Bone marrow (tissue), 2 donors: ENCODE data around the gene ZNF804A.

Experiments used
- DNase-seq, 2 donors: peaks; one replicate each; lab custom pipeline; 2025; lab: John Stamatoyannopoulos, UW

The ZNF804A gene

DNA sequence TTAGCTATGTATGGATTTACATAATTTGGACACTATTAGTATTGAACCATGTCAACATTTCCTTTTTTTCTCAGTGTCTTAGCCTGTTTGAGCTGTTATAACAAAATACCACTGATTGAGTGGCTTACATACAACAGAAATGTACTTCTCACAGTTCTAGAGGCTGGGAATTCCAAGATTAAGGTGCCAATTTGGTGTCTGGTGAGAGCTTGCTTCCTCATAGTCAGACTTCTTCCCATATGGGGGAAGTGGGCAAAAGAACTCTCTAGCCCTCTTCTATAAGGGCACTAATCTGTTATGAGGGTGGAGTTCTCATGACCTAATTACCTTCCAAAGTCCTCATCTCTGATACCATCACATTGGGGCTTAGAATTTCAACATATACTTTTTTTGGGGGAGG lies 12.6 kb downstream of the ZNF804A start:
- DNase-seq = no peak

DNA sequence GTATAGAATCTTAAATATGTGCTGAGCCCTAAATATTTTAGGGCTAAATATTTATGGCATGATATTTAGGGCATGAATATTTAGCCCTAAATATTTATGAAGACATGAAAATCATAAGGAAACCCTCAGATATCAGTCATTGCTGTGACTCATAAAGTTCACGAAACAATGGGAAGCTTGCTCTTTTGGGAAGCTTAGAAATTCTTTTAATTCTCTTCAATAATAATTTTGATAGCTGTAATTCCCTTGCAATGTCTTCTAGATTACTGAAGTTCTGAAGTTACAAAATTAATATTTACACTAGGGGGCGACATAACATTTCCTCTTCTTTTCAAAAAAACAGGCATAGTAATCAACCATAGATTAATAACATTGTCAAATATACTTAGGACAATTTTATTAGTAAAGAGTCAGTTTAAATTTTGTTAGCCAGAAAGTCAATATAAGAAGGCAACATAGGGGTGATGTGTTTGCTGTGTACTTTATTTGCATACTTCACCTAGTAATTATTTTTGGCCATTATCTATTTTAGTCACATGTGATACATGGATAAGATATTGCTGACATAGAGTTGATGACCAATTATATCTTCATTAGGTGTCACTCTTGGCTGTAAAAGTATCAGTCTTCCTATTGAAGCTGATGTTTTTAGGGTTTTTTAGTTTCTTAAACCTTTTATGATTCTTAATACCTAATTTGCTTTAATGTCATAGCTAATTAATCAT lies 13.2 kb downstream of the ZNF804A start:
- no peak for DNase-seq

DNA sequence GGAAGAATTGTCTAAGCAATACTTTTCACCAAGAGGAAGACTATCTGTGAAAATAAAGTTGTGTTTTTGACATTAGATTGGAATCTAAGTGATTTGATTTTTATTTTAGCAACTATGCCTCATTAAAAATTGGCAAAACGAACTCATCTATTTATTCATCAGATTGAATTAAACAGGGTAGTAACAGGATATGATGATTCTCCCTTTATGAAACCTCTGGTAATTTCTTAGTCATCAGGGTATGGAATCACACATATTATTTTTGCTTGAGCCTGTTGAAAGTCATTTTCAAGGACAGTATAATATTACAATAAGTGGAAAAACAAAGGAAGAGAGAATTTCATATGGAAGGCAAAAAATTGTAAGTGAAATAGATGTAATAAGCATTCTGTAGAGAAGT lies 22.0 kb downstream of the ZNF804A start:
- no peak for DNase-seq

DNA sequence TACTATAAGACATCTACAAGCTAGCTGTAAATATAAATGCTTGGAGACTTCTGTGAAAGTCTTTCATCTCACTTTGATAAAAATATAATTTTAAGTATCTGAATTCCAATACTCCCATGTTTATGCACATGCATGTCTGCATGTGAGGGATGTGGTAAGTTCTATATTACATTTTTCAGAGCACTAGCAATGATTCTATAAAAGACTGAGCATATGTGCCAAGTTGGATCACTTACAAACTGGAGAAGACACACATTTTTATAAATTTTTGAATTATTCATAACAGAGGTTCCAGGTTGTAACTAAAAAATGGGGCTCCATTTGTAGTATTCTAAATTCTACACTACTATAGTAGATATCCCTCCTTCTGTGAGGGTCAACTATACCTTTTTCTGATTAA lies 26.0 kb downstream of the ZNF804A start:
- DNase-seq = no peak

DNA sequence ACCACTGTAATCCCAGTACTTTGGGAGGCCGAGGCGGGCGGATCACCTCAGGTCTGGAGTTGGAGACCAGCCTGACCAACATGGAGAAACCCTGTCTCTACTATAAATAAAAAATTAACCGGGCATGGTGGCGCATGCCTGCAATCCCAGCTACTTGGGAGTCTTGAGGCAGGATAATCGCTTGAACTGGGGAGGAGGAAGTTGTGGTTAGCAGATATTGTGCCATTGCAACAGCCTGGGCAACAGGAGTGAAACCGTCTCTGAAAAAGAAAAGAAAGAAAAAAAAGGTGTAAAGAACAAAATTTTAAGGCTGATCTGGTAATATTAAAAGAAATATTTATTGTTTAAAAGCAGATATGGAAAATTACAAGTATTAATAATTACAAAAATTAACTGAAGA lies 29.7 kb downstream of the ZNF804A start:
- DNase-seq = no peak

DNA sequence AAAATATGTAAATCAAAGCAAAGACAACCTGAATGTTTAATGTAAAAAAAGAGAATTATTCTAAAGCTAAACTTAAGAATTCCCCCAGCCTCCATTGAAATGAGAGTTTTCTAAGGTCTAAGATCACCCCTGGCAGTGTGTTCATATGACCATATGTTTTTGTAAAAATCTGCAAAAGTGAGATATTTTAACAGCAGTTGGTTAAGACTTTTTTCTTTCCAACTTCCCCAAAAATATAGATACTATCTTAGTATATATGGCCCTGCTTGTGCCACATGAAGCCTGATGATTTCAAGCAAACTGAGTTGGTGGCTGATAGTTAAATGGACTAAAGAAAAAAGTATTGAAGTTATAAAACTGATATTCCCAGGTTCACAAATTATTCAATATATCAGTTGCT lies 35.4 kb downstream of the ZNF804A start:
- no peak for DNase-seq

DNA sequence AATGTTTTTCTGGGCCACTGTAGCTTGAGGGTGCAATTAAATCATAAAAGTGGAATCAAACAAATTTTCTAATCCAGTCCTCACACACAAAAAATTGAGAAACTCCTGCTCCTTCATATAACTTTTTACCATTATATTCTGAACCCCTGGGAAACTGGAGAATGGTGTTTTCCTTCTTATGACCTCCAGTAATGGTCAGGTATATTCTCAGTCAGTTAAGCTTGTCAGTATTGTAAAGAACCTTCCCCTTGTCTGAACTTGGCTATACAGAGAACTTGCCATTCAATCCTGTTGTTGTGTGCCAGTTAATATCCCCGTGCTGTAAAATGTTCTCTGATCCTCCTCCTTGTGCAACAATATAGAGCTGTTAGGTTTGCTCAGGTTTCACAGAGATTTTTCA lies 39.5 kb downstream of the ZNF804A start:
- no peak for DNase-seq

DNA sequence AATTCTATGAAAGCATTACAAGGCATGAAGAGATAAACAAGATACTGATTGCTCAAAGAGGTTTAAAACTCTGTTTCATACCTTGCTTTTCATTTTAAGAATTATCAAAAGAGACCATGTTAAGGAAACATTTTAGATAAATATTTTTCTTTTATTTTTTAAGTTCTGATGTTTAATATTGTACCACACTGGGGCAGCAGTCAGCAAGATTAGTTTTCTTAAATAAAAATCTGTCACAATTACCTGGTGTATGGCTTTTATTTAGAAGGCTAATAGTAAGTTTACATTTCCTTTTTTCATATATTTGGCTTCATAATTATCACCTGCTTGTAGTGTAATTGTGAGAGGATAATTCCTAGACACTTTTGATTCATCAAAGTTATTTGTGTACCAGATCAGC lies 46.4 kb downstream of the ZNF804A start:
- DNase-seq = no peak

DNA sequence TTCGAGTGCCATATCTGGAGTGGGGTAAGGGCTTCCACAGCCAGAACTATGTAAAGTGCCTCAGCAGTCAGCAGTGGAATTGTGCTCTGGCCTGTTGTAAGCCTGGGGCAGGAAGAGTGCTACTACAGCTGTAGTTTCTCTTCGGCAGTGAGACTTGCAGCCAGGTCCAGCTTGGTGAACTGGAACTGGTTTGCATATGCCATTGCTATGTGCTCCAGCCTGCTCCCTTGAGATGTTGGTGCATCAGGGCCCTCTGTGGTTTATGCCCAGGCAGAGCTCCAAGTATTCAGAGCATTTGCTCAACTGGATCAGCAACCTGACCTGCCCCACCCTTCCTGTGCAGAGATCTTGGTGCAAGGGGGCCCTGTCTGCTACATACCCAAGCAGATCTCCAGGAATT lies 47.8 kb downstream of the ZNF804A start:
- no peak for DNase-seq

DNA sequence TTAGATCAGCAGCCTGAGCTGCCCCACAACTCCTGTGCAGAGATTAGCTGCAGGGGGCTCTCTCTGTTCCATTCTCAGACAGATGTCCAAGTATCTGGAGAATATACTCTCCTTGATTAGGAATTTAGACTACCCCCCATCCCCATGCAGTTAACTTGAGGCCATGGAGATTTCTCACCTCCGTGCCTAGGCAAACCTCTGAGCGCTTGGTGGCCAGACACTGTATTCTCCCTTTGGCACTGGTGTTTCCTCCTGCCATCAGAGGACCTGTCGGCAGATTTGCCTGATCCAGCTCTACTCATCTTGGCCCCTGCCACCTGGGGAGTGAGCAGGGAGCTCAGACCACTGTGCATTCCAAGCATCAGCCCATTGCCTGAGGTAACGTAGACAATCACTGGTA lies 48.3 kb downstream of the ZNF804A start:
- DNase-seq = no peak

DNA sequence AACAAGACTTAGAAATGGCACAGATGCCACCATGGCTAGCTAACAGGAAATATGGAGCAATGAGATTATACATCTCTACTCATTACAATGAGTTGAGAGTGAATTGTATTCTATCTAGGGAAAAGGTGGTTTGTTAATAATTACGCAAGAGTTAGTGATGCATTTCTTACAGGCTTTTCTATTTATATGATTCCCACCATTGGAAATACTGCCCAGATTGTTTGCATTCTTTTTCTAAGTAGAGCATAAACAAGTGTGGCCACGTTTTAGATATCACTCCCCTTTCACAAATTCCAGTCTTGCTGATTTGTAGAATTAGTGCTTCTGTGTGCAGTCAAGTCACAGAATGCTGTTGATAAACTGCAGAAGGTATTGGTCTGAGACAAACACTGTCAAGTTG lies 56.6 kb downstream of the ZNF804A start:
- no peak for DNase-seq

DNA sequence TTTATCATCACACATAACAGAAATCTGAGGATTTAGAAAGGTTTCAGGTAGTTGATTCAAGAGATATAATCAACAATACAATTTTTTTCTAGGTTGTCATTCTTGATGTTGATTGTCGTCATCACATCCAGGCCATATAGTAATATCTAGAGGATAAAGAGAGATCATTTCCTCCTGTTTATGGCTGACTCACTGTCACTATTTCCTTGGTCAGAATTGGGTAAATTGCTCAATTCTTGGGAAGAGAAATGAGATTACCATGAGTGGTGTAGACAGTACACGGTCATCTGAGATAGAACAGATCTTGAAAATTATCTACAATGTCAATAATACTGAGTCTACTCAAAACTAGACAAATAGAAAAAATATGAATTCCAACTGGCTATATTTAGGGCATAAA lies 78.8 kb downstream of the ZNF804A start:
- no peak for DNase-seq

DNA sequence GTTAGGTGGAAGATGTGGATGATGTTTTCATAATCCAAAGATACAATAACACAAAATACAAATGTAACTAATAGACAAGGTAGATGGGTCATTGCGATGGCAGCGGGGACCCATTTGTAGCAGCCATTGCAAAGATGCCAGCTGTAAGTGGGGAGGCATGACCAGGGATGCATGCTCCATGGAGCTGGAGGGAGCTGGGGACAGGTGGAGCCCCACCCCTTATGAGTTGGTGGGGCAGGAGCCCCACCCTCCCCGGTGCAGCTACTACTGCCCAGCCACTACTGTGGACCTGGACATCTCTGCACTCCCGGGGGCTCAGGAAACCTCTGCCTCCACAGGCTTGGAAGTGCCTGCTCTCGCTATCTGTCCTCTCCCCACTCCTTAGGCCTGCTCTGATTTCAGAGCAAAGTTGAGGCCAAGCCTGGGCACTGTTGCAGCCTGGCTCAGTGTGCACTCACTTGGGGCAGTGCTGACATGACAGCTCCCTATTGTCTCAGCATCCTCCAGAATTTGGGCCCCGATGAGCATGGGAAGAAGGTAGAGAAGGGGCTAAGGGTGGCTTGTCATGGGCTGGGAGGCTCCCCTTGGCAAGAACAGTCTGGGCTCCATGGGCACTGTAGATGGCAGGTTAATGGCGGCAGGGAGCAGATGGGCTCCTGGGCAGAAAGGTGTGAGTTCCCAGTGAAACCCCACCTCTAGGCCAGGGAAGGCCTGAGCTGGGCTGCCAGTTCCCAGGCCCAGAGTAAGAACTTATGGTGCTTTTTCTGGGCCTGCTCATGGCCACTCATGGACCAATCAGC lies 81.1 kb downstream of the ZNF804A start:
- DNase-seq = no peak

DNA sequence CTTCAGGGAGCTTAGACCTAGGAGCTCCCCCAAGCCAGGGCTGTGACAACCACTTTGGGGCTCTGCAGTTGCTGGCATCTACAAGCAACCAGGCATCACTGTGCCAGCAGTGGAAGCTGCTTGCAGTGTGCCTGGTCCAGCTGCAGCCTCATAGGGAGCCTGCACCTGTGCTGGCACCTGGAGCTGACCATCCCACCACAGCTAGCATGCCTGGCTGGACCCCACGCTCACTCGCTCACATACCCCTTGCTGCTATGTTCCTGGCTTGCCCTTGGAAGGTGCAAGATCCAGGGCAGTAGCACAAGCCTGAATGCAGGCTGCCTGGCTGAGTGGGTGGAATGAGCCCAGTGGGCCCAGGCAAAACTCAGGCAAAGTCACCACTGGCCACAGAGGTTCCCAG lies 82.5 kb downstream of the ZNF804A start:
- no peak for DNase-seq

DNA sequence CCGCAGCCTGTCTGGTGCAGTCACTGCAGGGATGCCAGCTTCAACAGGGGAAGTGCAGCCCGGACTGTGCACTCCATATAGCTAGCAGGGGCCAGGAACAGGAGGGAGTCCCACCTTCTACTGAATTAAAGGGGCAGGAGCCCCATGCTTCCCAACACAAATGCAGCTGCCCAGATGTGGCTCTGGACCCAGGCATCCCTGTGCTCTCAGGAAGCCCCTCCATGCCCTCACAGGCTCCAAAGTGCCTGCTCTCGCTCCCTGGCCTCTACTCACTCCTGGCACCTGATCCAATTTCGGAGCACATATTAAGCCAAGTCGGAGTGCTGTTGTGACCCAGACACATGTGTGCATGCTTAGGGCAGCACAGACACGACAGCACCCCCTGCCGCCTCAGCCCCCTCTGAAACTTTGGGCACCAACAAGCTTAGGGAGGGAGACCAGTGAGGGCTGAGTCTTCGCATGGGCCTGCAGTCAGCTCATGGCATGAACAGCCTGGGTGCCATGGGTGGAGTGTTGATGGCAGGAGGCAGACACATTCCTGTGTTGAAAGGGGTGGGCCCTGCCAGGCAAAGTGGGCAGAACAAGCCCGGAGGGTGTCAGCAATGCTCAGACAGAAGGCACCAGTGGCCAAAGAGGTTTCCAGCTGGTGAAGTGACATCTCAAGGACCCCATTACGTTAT lies 83.5 kb downstream of the ZNF804A start:
- DNase-seq = no peak

DNA sequence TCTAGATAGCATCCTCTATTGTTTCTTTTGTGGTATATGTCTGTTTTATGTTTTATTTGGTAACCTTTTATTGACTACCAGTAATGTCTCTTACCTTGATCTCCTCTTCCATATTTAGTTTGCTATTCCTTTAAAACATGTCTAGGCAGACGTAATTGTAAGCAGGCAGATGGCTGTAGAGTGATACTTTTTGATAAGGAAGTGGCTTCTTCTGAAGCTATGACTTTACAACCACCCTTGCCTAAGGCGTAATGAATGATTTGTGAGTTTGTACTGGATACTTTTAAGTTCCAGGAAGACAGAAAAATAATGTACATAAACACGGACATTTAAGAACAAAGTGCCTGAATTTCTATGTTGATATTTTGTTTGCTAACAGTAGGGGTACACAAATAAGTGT lies 85.6 kb downstream of the ZNF804A start:
- DNase-seq = no peak

DNA sequence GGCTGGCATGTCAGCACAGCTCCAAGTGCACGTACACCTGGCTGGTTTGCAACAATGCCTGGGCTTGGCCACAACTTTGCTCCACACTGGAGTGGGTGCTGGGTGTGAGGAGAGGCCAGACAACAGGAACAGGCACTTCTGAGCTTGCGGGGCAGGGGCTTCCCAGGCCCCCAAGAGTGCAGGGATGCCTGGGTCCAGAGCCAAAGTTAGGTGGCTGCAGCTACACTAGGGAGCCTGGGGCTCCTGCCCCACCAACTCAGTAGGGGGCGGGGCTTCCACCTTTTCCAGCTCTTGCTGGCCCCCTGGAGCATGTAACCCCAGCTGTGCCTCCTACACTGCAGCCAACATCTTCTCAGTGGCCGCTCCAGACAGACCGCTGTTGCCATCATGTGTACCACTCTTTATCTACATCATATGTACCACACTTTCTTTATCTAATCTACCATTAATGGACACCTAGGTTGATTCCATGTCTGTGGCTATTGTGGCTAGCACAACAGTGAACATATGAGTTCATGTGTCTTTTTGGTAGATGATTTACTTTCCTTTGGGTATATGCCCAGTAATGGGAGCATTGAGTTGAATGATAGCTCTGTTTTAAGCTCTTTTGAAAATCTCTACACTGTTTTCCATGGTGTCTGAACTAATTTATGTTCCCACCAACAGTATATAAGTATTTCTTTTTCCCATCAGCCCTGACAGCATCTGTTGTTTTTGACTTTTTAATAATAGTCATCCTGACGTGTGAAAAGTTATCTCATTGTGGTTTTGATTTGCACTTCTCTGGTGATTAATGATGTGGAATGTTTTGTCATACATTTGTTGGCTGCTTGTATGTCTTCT lies 87.9 kb downstream of the ZNF804A start:
- no peak for DNase-seq

DNA sequence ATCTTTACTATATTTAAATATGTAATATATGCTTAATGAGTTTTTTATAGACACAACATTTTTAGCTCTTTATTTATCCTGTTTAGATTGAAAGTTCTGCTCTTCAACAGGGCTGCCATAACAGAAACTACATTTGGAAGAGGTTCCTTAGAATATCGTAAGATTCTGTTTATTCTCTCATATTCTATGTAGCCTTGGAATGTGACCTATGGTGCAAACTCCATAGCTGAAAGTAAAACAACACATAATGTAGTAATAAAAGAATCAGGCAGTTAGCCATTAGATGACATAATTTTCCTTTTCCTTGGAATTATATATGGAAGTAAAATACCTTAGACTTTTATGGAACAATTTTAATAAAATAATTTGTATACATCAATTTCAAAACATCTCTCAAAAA lies 91.3 kb downstream of the ZNF804A start:
- no peak for DNase-seq

DNA sequence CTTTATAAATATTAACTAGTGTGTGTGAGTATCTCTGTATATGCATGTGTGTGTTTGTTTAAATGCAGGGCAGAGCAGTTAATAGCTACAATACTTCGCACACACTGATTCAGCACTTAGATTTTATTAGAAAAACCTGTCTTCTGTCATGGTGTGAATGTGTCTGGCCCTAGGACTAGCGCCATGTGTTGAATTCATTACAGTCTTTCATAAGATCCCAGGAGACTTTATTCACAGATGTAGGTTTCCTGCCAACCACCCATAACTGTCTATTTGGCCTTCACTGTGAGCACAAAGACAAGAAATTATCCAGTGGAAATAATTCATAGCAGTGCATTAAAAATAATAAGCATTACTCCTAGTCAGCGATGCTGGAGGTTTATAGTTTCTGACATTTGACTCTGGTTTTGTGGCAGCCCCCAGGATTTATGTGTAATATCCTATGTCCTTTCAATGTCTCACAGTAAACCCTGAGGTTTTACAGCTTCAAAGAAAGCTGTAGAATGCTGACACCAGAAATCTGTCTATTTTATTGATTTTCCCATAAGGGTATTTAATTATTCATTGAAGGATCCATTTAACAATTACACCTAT lies 93.9 kb downstream of the ZNF804A start:
- no peak for DNase-seq

DNA sequence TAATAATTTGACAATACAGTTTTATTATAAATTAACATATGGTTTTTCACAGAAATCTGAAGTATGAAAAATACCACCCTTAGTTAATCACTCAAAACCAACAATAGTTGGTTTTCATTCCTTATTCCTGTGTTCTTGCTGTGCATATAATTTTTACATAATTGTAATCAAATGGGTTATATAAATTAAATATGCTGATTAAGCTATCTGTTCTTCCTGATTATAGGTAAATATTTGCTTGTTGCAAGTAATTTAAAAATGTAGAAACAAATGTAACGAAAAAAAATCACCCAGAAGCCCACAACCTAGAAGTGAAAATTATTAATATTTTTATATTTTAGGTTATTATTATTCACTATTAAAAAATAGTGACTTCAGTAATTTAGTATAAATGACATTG lies 98.3 kb downstream of the ZNF804A start:
- DNase-seq = no peak

DNA sequence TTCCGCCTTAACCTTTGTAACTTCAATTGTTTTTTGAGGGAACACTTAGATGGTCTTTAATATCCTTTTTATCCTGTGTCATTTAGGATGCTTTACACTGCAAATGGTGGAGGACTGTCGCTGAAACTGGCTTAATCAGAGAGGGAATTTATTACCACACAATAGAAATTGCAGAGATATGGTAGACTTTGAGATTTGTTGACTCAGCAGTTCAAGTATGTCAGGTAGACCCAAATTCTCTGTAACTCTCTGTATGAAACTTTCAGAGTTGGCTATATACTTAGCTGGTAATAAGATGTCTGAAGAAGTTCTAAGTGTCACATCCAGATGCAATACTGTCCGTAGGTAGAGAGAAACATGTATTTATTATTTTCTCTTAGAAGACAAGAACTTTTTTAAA lies 100.1 kb downstream of the ZNF804A start:
- no peak for DNase-seq

DNA sequence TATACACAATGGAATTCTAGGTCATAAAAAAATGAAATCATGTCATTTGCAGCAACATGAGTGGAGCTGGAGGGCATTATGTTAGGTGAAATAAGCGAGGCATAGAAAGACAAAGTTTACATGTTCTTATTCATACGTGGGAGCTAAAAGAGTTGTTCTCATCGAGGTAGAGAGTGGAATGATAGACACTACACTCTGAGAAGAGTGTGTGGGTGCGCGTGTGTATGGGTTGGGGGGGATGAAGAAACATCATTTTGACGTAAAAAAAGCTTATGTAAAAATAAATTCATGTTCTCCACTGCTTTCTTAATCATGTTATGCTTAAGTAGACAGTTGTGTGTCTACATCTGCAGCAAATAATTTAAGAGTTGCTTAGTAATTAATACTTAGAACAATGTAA lies 123.6 kb downstream of the ZNF804A start:
- DNase-seq = no peak
